ENCODE measurements around the gene PSMA6. TPM values are rescaled to one million over a fixed set of nuclear protein-coding genes. Genes with fewer than 3 reads are reported as not detected.

The PSMA6 gene
- total RNA-seq, 2 donors from 2014 or later = 39.6 to 43.1 TPM

DNA sequence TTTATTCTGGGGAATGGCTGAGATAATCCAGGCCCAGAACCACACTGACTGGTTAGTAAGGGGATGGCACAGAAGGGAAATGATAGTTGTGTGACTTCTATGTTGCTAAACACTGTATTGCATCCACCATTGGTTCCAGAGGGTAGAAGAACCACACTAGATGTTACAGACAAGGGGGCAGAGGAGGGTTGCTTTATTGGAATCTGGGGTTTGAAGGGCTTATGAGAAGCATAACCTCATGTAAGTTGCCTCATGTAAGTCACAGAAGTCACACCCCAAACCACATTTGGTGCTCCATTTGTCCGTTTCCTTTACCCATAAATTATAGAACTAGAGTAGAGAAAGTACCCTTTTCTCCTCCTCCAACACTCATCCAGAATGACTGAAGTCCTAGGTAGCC, 5.5 kb upstream of the PSMA6 start:
- H3K36me3 ChIP-seq (replicated peaks in 1 of 2; ENCODE audit: insufficient read depth in 1 of 2, low read depth in 2 of 2) = no peaks in the 10 kb centered on the region
- no peak for DNase-seq
- WGBS, 2 donors = 61 to 69% methylated on average over 1 of the region's 1 CpG
- TF ChIP-seq, protein P1, sequence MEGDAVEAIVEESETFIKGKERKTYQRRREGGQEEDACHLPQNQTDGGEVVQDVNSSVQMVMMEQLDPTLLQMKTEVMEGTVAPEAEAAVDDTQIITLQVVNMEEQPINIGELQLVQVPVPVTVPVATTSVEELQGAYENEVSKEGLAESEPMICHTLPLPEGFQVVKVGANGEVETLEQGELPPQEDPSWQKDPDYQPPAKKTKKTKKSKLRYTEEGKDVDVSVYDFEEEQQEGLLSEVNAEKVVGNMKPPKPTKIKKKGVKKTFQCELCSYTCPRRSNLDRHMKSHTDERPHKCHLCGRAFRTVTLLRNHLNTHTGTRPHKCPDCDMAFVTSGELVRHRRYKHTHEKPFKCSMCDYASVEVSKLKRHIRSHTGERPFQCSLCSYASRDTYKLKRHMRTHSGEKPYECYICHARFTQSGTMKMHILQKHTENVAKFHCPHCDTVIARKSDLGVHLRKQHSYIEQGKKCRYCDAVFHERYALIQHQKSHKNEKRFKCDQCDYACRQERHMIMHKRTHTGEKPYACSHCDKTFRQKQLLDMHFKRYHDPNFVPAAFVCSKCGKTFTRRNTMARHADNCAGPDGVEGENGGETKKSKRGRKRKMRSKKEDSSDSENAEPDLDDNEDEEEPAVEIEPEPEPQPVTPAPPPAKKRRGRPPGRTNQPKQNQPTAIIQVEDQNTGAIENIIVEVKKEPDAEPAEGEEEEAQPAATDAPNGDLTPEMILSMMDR (IDR thresholded peaks at IDR 0.05) = no peak
- no peak for TF ChIP-seq POLR2A (IDR thresholded peaks at IDR 0.05)
- H3K4me1 ChIP-seq = peaks cover 10% of the 10 kb centered on the region
- intact Hi-C loops (cut with DNase I) = no loop called here
- no peaks in the 10 kb centered on the region for H3K27me3 ChIP-seq
- H3K27ac ChIP-seq = no peak overlapping the region
- ATAC-seq = no peak
- no peaks in the 10 kb centered on the region for H3K9me3 ChIP-seq
- no peak overlapping the region for H3K4me3 ChIP-seq

DNA sequence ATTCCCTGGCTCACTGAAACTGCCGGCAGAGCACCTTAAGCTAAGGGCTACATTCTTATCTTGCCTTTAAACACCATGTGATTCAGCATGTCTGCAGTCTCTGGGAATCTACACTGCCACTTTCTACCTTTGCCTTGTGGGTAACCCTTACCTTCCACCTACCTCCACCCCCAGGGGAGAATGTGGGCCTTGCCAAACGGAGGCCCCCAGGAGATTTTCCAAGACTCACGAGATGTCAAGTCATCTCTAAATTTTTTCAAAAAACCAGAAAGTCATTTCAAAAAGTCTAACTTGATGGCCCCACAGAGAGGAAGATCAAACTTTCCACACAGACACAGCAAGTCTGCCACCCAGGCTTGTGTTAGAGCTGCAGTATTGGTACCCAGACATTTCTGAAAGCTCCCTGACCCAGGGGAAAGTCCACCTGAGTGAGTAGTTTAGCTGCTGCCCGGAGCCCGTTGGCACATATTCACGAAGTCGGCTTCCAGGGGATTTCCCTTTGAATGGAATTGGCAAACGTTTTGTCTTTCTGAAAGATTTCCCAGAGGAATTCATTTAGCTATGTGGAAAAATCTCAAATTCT, 4.7 kb upstream of the PSMA6 start:
- Histone ChIP-seq H3K27ac (no peak overlapping the region), H3K4me3 (no peak overlapping the region), H3K36me3 (replicated peaks in 1 of 2; ENCODE audit: insufficient read depth in 1 of 2, low read depth in 2 of 2) (no peaks in the 10 kb centered on the region), H3K27me3 (no peaks in the 10 kb centered on the region), H3K4me1 (peaks cover 10% of the 10 kb centered on the region), H3K9me3 (no peaks in the 10 kb centered on the region)
- intact Hi-C loops (cut with DNase I) = no loop called here
- 29 to 31% methylated on average over 8 of the region's 8 CpGs for WGBS, 2 donors
- DNase-seq (peak in 2 of 4 donors; percentile 19 to 34), ATAC-seq (no peak)
- no peak for TF ChIP-seq POLR2A (IDR thresholded peaks at IDR 0.05)
- TF ChIP-seq, protein P1 (IDR thresholded peaks at IDR 0.05) = no peak

DNA sequence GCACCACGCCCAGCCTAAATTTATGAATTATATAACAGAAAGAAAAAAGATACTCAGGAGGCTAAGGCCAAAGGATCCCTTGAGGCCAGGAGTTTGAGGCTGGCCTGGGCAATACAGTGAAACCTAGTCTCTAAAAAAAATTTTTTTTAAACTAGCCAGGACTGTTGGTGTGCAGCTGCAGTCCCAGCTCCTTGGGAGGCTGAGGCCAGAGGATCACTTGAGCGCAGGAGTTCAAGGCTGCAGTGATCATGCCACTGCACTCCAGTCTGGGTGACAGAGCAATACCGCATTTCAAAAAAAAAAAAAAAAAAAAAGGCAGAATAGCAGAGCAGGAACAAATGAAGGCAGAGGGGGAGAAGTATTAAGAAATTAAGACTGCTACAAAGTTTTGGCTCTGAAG, 2.6 kb upstream of the PSMA6 start:
- ATAC-seq (no peak), DNase-seq (no peak)
- H3K27ac ChIP-seq = no peak overlapping the region
- intact Hi-C loops (cut with DNase I) = no loop called here
- no peaks in the 10 kb centered on the region for H3K36me3 ChIP-seq (replicated peaks in 1 of 2; ENCODE audit: insufficient read depth in 1 of 2, low read depth in 2 of 2)
- H3K27me3 ChIP-seq = no peaks in the 10 kb centered on the region
- H3K4me3 ChIP-seq = no peak overlapping the region
- H3K4me1 ChIP-seq = peaks cover 28% of the 10 kb centered on the region
- no peaks in the 10 kb centered on the region for H3K9me3 ChIP-seq
- no peak for TF ChIP-seq POLR2A (IDR thresholded peaks at IDR 0.05)
- TF ChIP-seq, protein P1 (IDR thresholded peaks at IDR 0.05) = no peak
- WGBS, 2 donors = 92 to 94% methylated on average over 3 of the region's 3 CpGs

DNA sequence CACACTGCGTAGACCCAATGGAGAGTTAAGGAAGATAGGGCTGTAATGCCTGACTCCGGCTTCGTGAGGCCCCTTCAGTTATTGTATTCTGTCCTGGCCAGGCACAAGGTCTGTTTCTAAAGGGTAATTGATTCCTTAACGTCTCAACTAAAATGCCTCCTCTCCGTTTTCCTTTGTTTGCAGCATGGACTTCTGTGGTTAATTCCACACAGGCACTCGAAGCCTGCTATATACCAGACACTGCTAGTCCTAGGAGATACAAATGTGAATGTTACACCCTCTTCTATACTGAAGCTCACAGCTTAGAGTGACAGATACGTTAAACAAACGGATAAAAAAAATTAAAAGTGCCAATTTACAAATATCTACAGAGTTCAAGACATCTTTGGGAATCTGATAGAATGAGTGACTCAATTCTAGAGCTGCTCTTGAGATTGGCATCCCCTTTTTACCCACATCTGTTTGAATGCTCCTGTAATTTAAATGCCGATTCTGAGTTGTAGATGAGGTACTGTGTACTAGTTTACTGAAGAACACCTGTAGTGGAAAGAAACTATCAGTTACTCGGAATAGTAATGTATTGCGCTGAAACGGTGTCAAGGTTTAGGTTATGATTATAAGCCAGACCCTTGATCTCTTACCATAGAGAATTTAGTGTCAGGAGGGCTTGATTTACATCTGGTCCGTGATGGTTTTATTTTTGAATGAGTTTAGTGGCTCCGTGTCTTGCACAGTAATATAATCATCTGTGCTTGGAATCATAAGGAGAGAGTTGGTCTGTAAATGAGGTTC, 784 bp downstream of the PSMA6 start:
- H3K36me3 ChIP-seq (replicated peaks in 1 of 2; ENCODE audit: insufficient read depth in 1 of 2, low read depth in 2 of 2) = no peaks in the 10 kb centered on the region
- no peaks in the 10 kb centered on the region for H3K27me3 ChIP-seq
- H3K4me3 ChIP-seq = peak overlapping the region; percentile 68 to 83
- H3K27ac ChIP-seq = peak overlapping the region; percentile 74 to 90 (median 82)
- TF ChIP-seq POLR2A (IDR thresholded peaks at IDR 0.05) = no peak
- TF ChIP-seq, protein P1 (IDR thresholded peaks at IDR 0.05) = no peak
- intact Hi-C loops (cut with DNase I) = no loop called here
- no peaks in the 10 kb centered on the region for H3K9me3 ChIP-seq
- ATAC-seq (no peak), DNase-seq (no peak)
- peaks cover 54% of the 10 kb centered on the region for H3K4me1 ChIP-seq
- 2 to 3% methylated on average over 14 of the region's 14 CpGs for WGBS, 2 donors

Measured in body of pancreas (tissue), 4 donors.